Omental fat pad (tissue), 4 donors: Measurements from ENCODE around the gene INTS11. TPM values are rescaled to one million over a fixed set of nuclear protein-coding genes. Genes with fewer than 3 reads are reported as not detected.

Experiments
- ATAC-seq: fragments of 150-250 bp; one replicate; pipeline ENCODE4 v1.9.1; 2016; ENCODE audit warnings: mild to moderate bottlenecking, moderate library complexity; ENCODE audit not compliant: low FRiP score
- DNase-seq: peaks from one replicate; pipeline ENCODE4 v3.0.0-alpha.2; 2019; ENCODE audit warnings: low spot score
- CTCF ChIP-seq, 3 donors: fragments of 450-650 bp; IDR thresholded peaks; one replicate each; pipeline ENCODE4 v1.5.1; 2016 to 2017; ENCODE audit warnings: antibody characterized with exemption in 3 of 3, mild to moderate bottlenecking in 3 of 3, moderate library complexity in 2 of 3
- total RNA-seq, 4 donors: library from RNA; depleted of rRNA; stranded (reverse); fragments of >200 nt; gene quantifications; one replicate each; pipeline ENCODE4 v1.1.0, GENCODE V29; 2016

The INTS11 gene
- total RNA-seq, 4 donors from 2014 or later: 71.9 to 103 (median 86.2) TPM

- TF ChIP-seq CTCF (IDR thresholded peaks at IDR 0.05): no peak
- DNase-seq (no peak), ATAC-seq (no peak)
Measured at GRCh38 chr1:1332774-1333480, 8.5 kb upstream of the INTS11 start.

- TF ChIP-seq CTCF (IDR thresholded peaks at IDR 0.05): no peak
- ATAC-seq (no peak), DNase-seq (no peak)
Measured at GRCh38 chr1:1332031-1332755, 7.7 kb upstream of the INTS11 start.

- ATAC-seq: no peak
Measured at GRCh38 chr1:1331068-1331965, 6.9 kb upstream of the INTS11 start, which contains the start of gene TAS1R3. TSS of gene TAS1R3 (plus strand) at chr1:1331280. CDS start at chr1:1331346, 66 bp downstream.

GRCh38 chr1:1330366-1331067 lies 6.1 kb upstream of the INTS11 start:
- no peak for TF ChIP-seq CTCF (IDR thresholded peaks at IDR 0.05)
- no peak for DNase-seq
- no peak for ATAC-seq

More at GRCh38 chr1:1331068-1331965, 6.9 kb upstream of the INTS11 start, which contains the start of gene TAS1R3:
- TF ChIP-seq CTCF (IDR thresholded peaks at IDR 0.05): no peak
- DNase-seq: no peak

GRCh38 chr1:1329304-1330210 lies 5.1 kb upstream of the INTS11 start:
- TF ChIP-seq CTCF (IDR thresholded peaks at IDR 0.05): no peak
- no peak for DNase-seq
- no peak for ATAC-seq
